ENCODE data around the gene CELF6.

CELF6 gene

DNA sequence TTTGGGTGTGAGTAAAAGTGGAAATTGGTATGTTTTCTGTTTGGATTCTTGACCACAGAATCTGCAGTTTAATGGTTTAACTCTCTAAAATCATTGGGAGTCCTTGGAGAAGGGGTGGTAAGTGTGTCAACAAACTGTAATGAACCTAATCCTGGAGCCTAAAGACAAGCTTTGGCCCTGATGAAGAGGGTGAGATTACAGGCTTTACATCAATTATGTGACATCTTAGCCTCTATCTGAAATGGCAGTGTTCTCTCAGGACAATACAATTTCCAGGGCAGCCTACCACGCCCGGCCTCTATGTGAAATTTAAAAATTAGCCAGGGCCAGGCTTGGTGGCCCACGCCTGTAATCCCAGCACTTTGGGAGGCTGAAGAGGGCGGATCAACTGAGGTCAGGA is 84.7 kb downstream of the CELF6 start:
- H3K14ac ChIP-seq (ENCODE audit: low read length): no peak overlapping the region
- no peak overlapping the region for H2BK12ac ChIP-seq (ENCODE audit: low read length)
- H3K4me3 ChIP-seq (ENCODE audit: low read length in 2 of 2): no peak overlapping the region
- WGBS, 2 donors (ENCODE audit: extremely low coverage in 2 of 2, insufficient read length in 2 of 2, insufficient replicate concordance in 1 of 2): no CpG with 5 or more reads among the region's 4 CpGs
- H3K36me3 ChIP-seq (replicated peaks in 1 of 2; ENCODE audit: control insufficient read depth in 2 of 2, insufficient read depth in 2 of 2, low read length in 2 of 2): peaks cover 0 to 16% of the 10 kb centered on the region in 2 donors
- H2BK5ac ChIP-seq (ENCODE audit: low read length): no peak overlapping the region
- H3K4me1 ChIP-seq (ENCODE audit: control insufficient read depth in 2 of 2, insufficient read depth in 1 of 2, low read depth in 1 of 2, low read length in 2 of 2): peaks cover 8 to 9% of the 10 kb centered on the region in 2 donors
- peaks cover 2% of the 10 kb centered on the region for H3K79me1 ChIP-seq (ENCODE audit: low read depth, low read length)
- H3K27ac ChIP-seq (replicated peaks; ENCODE audit: low read length): no peak overlapping the region
- H3K18ac ChIP-seq (ENCODE audit: low read length): no peak overlapping the region
- no peak overlapping the region for H2BK15ac ChIP-seq (ENCODE audit: low read length)
- H4K91ac ChIP-seq (ENCODE audit: low read depth, low read length, poor library complexity): no peak overlapping the region
- no peak overlapping the region for H3K9ac ChIP-seq (ENCODE audit: low read depth, low read length, poor library complexity)
- H3K27me3 ChIP-seq (ENCODE audit: control insufficient read depth in 3 of 3, insufficient read depth in 3 of 3, low read depth in 1 of 3, low read length in 3 of 3): no peaks in the 10 kb centered on the region
- H3K9me3 ChIP-seq (replicated peaks in 1 of 2; ENCODE audit: control insufficient read depth in 2 of 2, insufficient read depth in 1 of 2, low read depth in 1 of 2, low read length in 2 of 2): no peaks in the 10 kb centered on the region
- no peak overlapping the region for H3K4me2 ChIP-seq (ENCODE audit: insufficient read depth, low read length, poor library complexity, severe bottlenecking)
- no peak overlapping the region for H2BK120ac ChIP-seq (ENCODE audit: low read depth, low read length)
- no peak overlapping the region for H2AFZ ChIP-seq (ENCODE audit: low read length)
- H3K23ac ChIP-seq (ENCODE audit: low read depth, low read length, poor library complexity): no peak overlapping the region
- no peak overlapping the region for H4K8ac ChIP-seq (ENCODE audit: low read depth, low read length)
- H3K4ac ChIP-seq (ENCODE audit: low read length): no peak overlapping the region
- no peak for DNase-seq (ENCODE audit: low spot score)
- H2AK5ac ChIP-seq (ENCODE audit: low read depth, low read length): no peak overlapping the region
